Panc1 (cell line): Measurements from ENCODE around the gene ALDH1A3. TPM values are rescaled to one million over a fixed set of nuclear protein-coding genes. Genes with fewer than 3 reads are reported as not detected.

ENCODE experiments used
- ATAC-seq: fragments of 200-7000 bp; cut with Tn5 transposase; 2 replicates; pipeline ENCODE4 v1.9.1; 2020; ENCODE audit warnings: mild to moderate bottlenecking, moderate library complexity
- BruUV-seq: library from RNA; stranded (reverse); fragments of 400-500 nt; replicated peaks from 2 replicates; lab custom pipeline; 2021; lab: Mats Ljungman, UMichigan
- CTCF ChIA-PET: fragments of 300-600 bp; sonication (Branson Sonifier 250); formaldehyde crosslinking; loops from one replicate; lab custom pipeline; 2022; ENCODE audit warnings: antibody characterized with exemption; lab: Charles Lee
- POLR2A ChIA-PET: fragments of 300-600 bp; sonication (Branson Sonifier 250); formaldehyde crosslinking; loops from one replicate; lab custom pipeline; 2022; ENCODE audit warnings: antibody characterized with exemption; lab: Charles Lee
- DNase-seq: peaks from one replicate; pipeline ENCODE4 v3.0.0-alpha.2; 2010; ENCODE audit warnings: low read depth, low spot score
- H3K27ac ChIP-seq: 2 replicates; pipeline ENCODE4 v1.5.1; 2011; ENCODE audit warnings: mild to moderate bottlenecking, low read length, inconsistent platforms
- H3K27me3 ChIP-seq: fragments of 200-500 bp; sonication (Bioruptor generic); 2 replicates; pipeline ENCODE4 v1.6.0; 2014; ENCODE audit warnings: low read length, inconsistent platforms; ENCODE audit not compliant: control insufficient read depth, insufficient read depth
- H3K36me3 ChIP-seq: fragments of 200-500 bp; sonication (Bioruptor generic); 2 replicates; pipeline ENCODE4 v1.5.1; 2014; ENCODE audit warnings: inconsistent platforms, mild to moderate bottlenecking, low read length, moderate library complexity; ENCODE audit not compliant: control insufficient read depth, insufficient read depth
- H3K4me1 ChIP-seq: 2 replicates; pipeline ENCODE4 v1.5.1; 2011; ENCODE audit warnings: inconsistent platforms, mild to moderate bottlenecking, low read length, moderate library complexity; ENCODE audit not compliant: control insufficient read depth, insufficient read depth
- H3K4me3 ChIP-seq, 2 experiments: 2 replicates each; pipeline ENCODE4 v1.5.1; 2011 to 2012; ENCODE audit warnings: low read depth in 2 of 2, low read length in 2 of 2, mild to moderate bottlenecking in 2 of 2, inconsistent platforms in 1 of 2, moderate library complexity in 1 of 2
- H3K9me3 ChIP-seq: fragments of 200-500 bp; sonication (Bioruptor generic); 2 replicates; pipeline ENCODE4 v1.5.1; 2014; ENCODE audit warnings: low read depth, mild to moderate bottlenecking, inconsistent platforms, low read length, moderate library complexity; ENCODE audit not compliant: control insufficient read depth, insufficient read depth
- CTCF ChIP-seq: fragments of 450-650 bp; IDR thresholded peaks from 2 replicates; pipeline ENCODE4 v1.5.1; 2017; ENCODE audit warnings: mild to moderate bottlenecking
- POLR2AphosphoS5 ChIP-seq: IDR thresholded peaks from 2 replicates; pipeline ENCODE4 v1.6.1; 2012; ENCODE audit warnings: mild to moderate bottlenecking, low read depth, low read length, moderate library complexity
- SIN3A ChIP-seq: IDR thresholded peaks from 2 replicates; pipeline ENCODE4 v1.6.1; 2012; ENCODE audit warnings: low read depth, mild to moderate bottlenecking, low read length, moderate library complexity, borderline replicate concordance; ENCODE audit not compliant: insufficient read depth
- TCF7L2 ChIP-seq: IDR thresholded peaks from 2 replicates; pipeline ENCODE4 v1.6.1; 2011; ENCODE audit warnings: mild to moderate bottlenecking, low read depth, low read length, inconsistent platforms
- in situ Hi-C: cut with HindIII; loops from 2 replicates; pipeline ENCODE4 v1.10.0; 2016; ENCODE audit warnings: low sequenced_read_pairs, low pct_unique_long_range_greater_than_20kb
- intact Hi-C: fragments of 100-400 bp; cut with micrococcal nuclease; formaldehyde crosslinking; loops from one replicate; pipeline ENCODE4 v1.10.0; 2022; ENCODE audit not compliant: unreplicated experiment
- total RNA-seq: library from RNA; stranded (reverse); gene quantifications from one replicate; pipeline ENCODE4 v1.2.1, GENCODE V29; 2021; ENCODE audit not compliant: unreplicated experiment
- TF ChIP-seq, protein P1 (sequence below), 2 experiments: IDR thresholded peaks; 2 replicates each; pipeline ENCODE4 v1.6.1; 2011 to 2012; ENCODE audit warnings: low read depth in 2 of 2, control low read depth in 1 of 2, low read length in 1 of 2, mild to moderate bottlenecking in 1 of 2, moderate library complexity in 1 of 2; ENCODE audit not compliant: insufficient read depth in 1 of 2

ALDH1A3 gene
- total RNA-seq, 1 experiment from 2014 or later, result 143 TPM

DNA sequence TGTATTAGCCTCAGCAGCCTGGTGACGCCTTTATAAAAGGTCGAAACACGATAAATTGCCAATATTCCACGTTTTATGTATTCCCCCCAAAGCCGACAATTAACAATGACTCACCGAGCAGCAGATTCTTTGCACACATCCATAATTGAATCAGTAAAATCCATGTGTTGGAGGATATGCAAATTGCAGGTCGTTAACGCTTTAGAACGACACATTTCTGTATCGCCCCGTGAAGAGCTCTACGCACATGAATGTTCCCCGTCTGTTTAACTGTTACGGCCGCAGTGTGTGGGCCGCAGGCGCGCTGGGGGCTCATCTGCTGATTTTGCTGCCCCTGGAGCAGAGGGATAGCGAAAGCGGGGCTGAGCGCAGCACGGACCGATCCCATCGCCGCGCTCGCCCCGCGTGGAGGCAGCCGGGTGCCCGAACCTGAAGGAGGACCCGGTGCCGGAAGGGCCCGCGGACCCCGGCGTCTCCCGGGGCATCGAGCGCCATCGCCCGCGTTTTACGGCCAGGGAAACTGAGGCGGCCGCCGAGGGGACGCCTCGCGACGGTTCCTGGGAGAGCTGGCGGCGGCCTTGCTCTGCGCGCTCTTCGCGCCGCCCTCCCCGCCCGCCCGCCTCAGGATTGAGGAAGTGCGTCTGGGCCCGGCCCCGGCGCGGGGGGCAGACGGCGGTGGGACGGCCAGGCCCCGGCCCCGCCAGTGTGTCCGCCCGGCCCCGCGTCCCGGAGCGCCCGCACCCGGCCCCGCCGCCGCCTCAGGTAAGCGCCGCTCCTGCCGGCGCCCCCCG lies 39.3 kb downstream of the ALDH1A3 start, which contains the start of gene LRRK1:
Gene LRRK1, plus strand, starts transcription at position 668 of the 791 bp plus-strand sequence. CDS start 5,276 bp downstream, outside the sequence.
- TF ChIP-seq SIN3A (no peak), CTCF (peak; percentile 65; the same call in 1 of the 2 replicates), POLR2AphosphoS5 (peak; percentile 28), TCF7L2 (no peak)
- TF ChIP-seq, protein P1, sequence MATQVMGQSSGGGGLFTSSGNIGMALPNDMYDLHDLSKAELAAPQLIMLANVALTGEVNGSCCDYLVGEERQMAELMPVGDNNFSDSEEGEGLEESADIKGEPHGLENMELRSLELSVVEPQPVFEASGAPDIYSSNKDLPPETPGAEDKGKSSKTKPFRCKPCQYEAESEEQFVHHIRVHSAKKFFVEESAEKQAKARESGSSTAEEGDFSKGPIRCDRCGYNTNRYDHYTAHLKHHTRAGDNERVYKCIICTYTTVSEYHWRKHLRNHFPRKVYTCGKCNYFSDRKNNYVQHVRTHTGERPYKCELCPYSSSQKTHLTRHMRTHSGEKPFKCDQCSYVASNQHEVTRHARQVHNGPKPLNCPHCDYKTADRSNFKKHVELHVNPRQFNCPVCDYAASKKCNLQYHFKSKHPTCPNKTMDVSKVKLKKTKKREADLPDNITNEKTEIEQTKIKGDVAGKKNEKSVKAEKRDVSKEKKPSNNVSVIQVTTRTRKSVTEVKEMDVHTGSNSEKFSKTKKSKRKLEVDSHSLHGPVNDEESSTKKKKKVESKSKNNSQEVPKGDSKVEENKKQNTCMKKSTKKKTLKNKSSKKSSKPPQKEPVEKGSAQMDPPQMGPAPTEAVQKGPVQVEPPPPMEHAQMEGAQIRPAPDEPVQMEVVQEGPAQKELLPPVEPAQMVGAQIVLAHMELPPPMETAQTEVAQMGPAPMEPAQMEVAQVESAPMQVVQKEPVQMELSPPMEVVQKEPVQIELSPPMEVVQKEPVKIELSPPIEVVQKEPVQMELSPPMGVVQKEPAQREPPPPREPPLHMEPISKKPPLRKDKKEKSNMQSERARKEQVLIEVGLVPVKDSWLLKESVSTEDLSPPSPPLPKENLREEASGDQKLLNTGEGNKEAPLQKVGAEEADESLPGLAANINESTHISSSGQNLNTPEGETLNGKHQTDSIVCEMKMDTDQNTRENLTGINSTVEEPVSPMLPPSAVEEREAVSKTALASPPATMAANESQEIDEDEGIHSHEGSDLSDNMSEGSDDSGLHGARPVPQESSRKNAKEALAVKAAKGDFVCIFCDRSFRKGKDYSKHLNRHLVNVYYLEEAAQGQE (IDR thresholded peaks at IDR 0.05; ENCODE audit: insufficient read depth in 1 of 2, low read depth in 2 of 2, low read length in 1 of 2), result no peak
- H3K27ac ChIP-seq, result peak within 1 kb of the TSS; percentile 99
- H3K9me3 ChIP-seq, result peaks cover 10% of the 10 kb centered on the region
- no peaks in the 10 kb centered on the region for H3K27me3 ChIP-seq
- peak within 1 kb of the TSS; percentile 69 to 77 for H3K4me3 ChIP-seq
- peak; percentile 65 for ATAC-seq
- CTCF ChIA-PET, result interaction anchor here (0.8 to 5.5 kb wide), 2 partner anchors 80 to 89 kb away, joined by 3 to 48 read pairs; no protein-coding TSS in a partner anchor
- intact Hi-C loops, result loop anchor here (1.0 to 10.0 kb wide), 2 partner anchors 88 to 336 kb away; partner anchors contain the start of gene CHSY1
- DNase-seq, result no peak
- peaks cover 43% of the 10 kb centered on the region for H3K4me1 ChIP-seq
- POLR2A ChIA-PET, result interaction anchor here (0.7 to 1.2 kb wide), 4 partner anchors 11 to 88 kb away, joined by 3 to 4 read pairs (median 3); no protein-coding TSS in a partner anchor
- no TSS peak for BruUV-seq
- peaks cover 18% of the 10 kb centered on the region for H3K36me3 ChIP-seq
- in situ Hi-C loops, result no loop called here

DNA sequence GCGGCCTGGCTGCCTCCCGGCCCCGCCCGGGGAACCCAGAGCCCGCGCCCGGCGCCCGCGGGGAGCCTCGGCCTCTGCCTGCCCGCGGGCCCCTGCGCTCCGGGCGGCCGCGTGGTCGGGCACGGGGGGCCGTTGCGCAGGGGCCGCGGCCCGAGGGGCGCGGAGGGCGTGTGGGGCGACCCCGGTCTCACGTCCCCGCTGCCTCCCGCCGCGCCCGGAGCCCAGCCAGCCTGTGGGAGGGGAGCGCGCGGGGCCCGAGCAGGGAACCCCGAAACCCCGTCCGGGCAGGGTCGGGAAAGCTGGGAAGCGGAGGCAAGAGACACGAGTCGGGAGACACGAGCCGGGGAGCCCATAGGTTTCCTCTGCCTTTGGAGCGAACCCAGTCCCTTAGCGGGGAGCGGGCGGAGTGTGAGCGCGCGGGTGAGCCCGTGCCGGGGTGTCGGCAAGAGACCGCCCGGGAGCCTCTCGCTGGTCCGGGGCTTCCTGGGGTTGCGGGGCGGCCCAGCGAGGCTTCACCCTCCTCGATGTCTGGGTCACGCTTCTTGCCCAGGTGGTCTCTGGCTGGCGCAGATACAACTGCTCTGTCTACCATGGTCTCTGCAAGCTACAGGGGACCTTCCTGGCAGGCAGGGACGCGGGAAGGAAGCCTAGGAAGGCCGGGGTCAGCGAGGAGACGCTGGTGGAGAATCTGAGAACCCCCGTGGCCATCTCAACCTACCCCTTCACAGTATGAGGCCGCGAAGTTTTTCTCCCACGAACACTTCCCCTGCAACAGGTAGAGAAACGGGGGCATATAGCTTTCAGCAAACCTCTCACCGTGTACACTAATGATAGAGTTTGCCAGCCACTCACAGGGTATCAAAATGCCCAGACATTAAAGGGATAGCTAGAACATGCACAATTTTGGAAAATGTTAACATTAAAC lies 40.1 kb downstream of the ALDH1A3 start:
- TF ChIP-seq, protein P1 (IDR thresholded peaks at IDR 0.05; ENCODE audit: insufficient read depth in 1 of 2, low read depth in 2 of 2, low read length in 1 of 2), result no peak
- TF ChIP-seq SIN3A (peak; percentile 48; the same call in 1 of the 2 replicates), TCF7L2 (no peak), CTCF (peak; percentile 9; the same call in 1 of the 2 replicates), POLR2AphosphoS5 (peak; percentile 13; the same call in 1 of the 2 replicates)
- CTCF ChIA-PET, result interaction anchor here (0.6 to 5.5 kb wide), 2 partner anchors 88 to 128 kb away, joined by 3 to 48 read pairs; no protein-coding TSS in a partner anchor
- Histone ChIP-seq H3K27me3 (no peaks in the 10 kb centered on the region), H3K27ac (peak overlapping the region; percentile 99), H3K9me3 (peaks cover 10% of the 10 kb centered on the region), H3K4me3 (peak overlapping the region; percentile 69), H3K36me3 (peaks cover 19% of the 10 kb centered on the region), H3K4me1 (peaks cover 43% of the 10 kb centered on the region)
- POLR2A ChIA-PET, result interaction anchor here (0.5 to 1.0 kb wide), 2 partner anchors 11 to 46 kb away, joined by 3 to 5 read pairs; no protein-coding TSS in a partner anchor
- no TSS peak for BruUV-seq
- in situ Hi-C loops (no loop called here), intact Hi-C loops (loop anchor here (2.0 to 10.0 kb wide), 2 partner anchors 37 to 335 kb away; partner anchors contain the start of gene CHSY1)
- ATAC-seq, result peak; percentile 37
- no peak for DNase-seq
